PC-3 (cell line): Measurements from ENCODE around the gene AHNAK. TPM values are rescaled to one million over a fixed set of nuclear protein-coding genes. Genes with fewer than 3 reads are reported as not detected.

Experiments used
- ATAC-seq: fragments of 200-7000 bp; cut with Tn5 transposase; 2 replicates; pipeline ENCODE4 v1.9.1; 2020; ENCODE audit warnings: mild to moderate bottlenecking, moderate library complexity
- BruUV-seq: library from RNA; stranded (reverse); fragments of 400-500 nt; replicated peaks from 2 replicates; lab custom pipeline; 2021; lab: Mats Ljungman, UMichigan
- CTCF ChIA-PET: fragments of 300-600 bp; sonication (Branson Sonifier 250); formaldehyde crosslinking; loops from one replicate; lab custom pipeline; 2022; ENCODE audit warnings: antibody characterized with exemption; lab: Charles Lee
- POLR2A ChIA-PET: fragments of 300-600 bp; sonication (Branson Sonifier 250); formaldehyde crosslinking; loops from one replicate; lab custom pipeline; 2022; ENCODE audit warnings: antibody characterized with exemption; ENCODE audit not compliant: unreplicated experiment; lab: Charles Lee
- DNase-seq: peaks from one replicate; pipeline ENCODE4 v3.0.0-alpha.2; 2015
- H2AFZ ChIP-seq: fragments of 300-600 bp; sonication (generic); 2 replicates; pipeline ENCODE4 v1.6.0; 2016; ENCODE audit warnings: antibody characterized with exemption, low read length
- H3F3A ChIP-seq: fragments of 300-600 bp; sonication (generic); one replicate; pipeline ENCODE4 v1.6.0; 2017; ENCODE audit warnings: antibody characterized with exemption, low read length, control low read depth, mild to moderate bottlenecking; ENCODE audit not compliant: unreplicated experiment
- H3K27ac ChIP-seq: fragments of 300-600 bp; sonication (generic); 2 replicates; pipeline ENCODE4 v1.5.1; 2016; ENCODE audit warnings: mild to moderate bottlenecking, low read length
- H3K27me3 ChIP-seq: fragments of 300-600 bp; sonication (generic); 2 replicates; pipeline ENCODE4 v1.6.1; 2016; ENCODE audit warnings: low read length, mixed read lengths
- H3K36me3 ChIP-seq: fragments of 300-600 bp; sonication (generic); 2 replicates; pipeline ENCODE4 v1.6.1; 2016; ENCODE audit warnings: low read depth, mixed run types, low read length, mixed read lengths
- H3K4me1 ChIP-seq: fragments of 300-600 bp; sonication (generic); 2 replicates; pipeline ENCODE4 v1.5.1; 2016; ENCODE audit warnings: low read length; ENCODE audit not compliant: insufficient read depth
- H3K4me2 ChIP-seq: fragments of 300-600 bp; sonication (generic); 2 replicates; pipeline ENCODE4 v1.6.0; 2016; ENCODE audit warnings: low read length
- H3K4me3 ChIP-seq: fragments of 300-600 bp; sonication (generic); 2 replicates; pipeline ENCODE4 v1.5.1; 2016; ENCODE audit warnings: mild to moderate bottlenecking, low read length, mixed read lengths
- H3K79me2 ChIP-seq: fragments of 300-600 bp; sonication (generic); 2 replicates; pipeline ENCODE4 v1.6.1; 2017; ENCODE audit warnings: low read length, mixed read lengths
- H3K9ac ChIP-seq: fragments of 300-600 bp; sonication (generic); 2 replicates; pipeline ENCODE4 v1.6.0; 2016; ENCODE audit warnings: mild to moderate bottlenecking, low read length
- H3K9me2 ChIP-seq: fragments of 300-600 bp; sonication (generic); replicated peaks from 2 replicates; pipeline ENCODE4 v1.6.1; 2016; ENCODE audit warnings: mixed run types, low read length, mixed read lengths
- H3K9me3 ChIP-seq: fragments of 300-600 bp; sonication (generic); 2 replicates; pipeline ENCODE4 v1.6.1; 2016; ENCODE audit warnings: low read length, mixed read lengths
- H4K20me1 ChIP-seq: fragments of 300-600 bp; sonication (generic); 2 replicates; pipeline ENCODE4 v1.6.1; 2016; ENCODE audit warnings: low read length, mixed read lengths
- EZH2 ChIP-seq: fragments of 300-600 bp; sonication (generic); IDR thresholded peaks from one replicate; pipeline ENCODE4 v1.6.1; 2017; ENCODE audit warnings: antibody characterized with exemption, mild to moderate bottlenecking, low read length; ENCODE audit not compliant: unreplicated experiment
- EZH2phosphoT487 ChIP-seq: fragments of 300-600 bp; sonication (generic); IDR thresholded peaks from 2 replicates; pipeline ENCODE4 v1.6.1; 2018; ENCODE audit warnings: mild to moderate bottlenecking, antibody characterized with exemption, low read length, borderline replicate concordance
- intact Hi-C: fragments of 100-400 bp; cut with micrococcal nuclease; formaldehyde crosslinking; loops from 2 replicates; pipeline ENCODE4 v1.9.0; 2023
- total RNA-seq: library from RNA; depleted of rRNA; stranded (reverse); fragments of >200 nt; gene quantifications from 2 replicates; pipeline ENCODE4 v1.2.3, GENCODE V29; 2014
- TF ChIP-seq, protein P1 (sequence below): fragments of 300-600 bp; sonication (generic); conservative IDR thresholded peaks from 2 replicates; pipeline ENCODE4 v1.5.1; 2017; ENCODE audit warnings: antibody characterized with exemption, low read depth, mild to moderate bottlenecking, low read length

AHNAK gene
- total RNA-seq, 1 experiment from 2014 or later: 287 TPM

DNA sequence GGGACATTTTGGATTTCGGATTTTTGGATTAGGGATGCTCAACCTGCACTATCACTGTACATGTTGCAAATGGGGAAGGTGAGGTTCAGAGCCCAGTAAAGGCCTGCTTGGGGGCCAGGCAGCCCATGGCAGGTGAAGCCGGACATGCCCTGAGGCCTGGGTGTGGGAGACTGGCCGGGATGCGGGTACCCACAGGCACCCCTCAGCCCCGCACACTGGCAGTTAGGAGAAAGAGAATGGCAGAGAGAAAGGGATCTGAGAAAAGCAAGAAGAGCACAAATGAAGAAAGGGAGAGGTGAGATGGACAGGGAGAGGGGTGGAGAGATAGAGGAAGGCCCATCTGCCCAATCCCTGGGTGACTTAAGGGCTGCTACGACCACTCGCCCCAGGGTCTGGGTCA lies 75.0 kb downstream of the AHNAK start:
- ChIA-PET CTCF (no interaction called here), POLR2A (no interaction called here)
- no peaks in the 10 kb centered on the region for H4K20me1 ChIP-seq
- H3K27me3 ChIP-seq: no peaks in the 10 kb centered on the region
- ATAC-seq (no peak), DNase-seq (no peak)
- no peak overlapping the region for H3K4me3 ChIP-seq
- intact Hi-C loops: no loop called here
- H3K9ac ChIP-seq: peak overlapping the region; percentile 42; the same call in 1 of the 2 replicates
- no peaks in the 10 kb centered on the region for H3K36me3 ChIP-seq
- no peaks in the 10 kb centered on the region for H3K9me2 ChIP-seq
- no peak for TF ChIP-seq EZH2
- TF ChIP-seq, protein P1, sequence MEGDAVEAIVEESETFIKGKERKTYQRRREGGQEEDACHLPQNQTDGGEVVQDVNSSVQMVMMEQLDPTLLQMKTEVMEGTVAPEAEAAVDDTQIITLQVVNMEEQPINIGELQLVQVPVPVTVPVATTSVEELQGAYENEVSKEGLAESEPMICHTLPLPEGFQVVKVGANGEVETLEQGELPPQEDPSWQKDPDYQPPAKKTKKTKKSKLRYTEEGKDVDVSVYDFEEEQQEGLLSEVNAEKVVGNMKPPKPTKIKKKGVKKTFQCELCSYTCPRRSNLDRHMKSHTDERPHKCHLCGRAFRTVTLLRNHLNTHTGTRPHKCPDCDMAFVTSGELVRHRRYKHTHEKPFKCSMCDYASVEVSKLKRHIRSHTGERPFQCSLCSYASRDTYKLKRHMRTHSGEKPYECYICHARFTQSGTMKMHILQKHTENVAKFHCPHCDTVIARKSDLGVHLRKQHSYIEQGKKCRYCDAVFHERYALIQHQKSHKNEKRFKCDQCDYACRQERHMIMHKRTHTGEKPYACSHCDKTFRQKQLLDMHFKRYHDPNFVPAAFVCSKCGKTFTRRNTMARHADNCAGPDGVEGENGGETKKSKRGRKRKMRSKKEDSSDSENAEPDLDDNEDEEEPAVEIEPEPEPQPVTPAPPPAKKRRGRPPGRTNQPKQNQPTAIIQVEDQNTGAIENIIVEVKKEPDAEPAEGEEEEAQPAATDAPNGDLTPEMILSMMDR: no peak
- no peak for TF ChIP-seq EZH2phosphoT487
- H3K4me2 ChIP-seq: peak overlapping the region; percentile 56
- H3K79me2 ChIP-seq: no peaks in the 10 kb centered on the region
- peaks cover 18% of the 10 kb centered on the region for H3K4me1 ChIP-seq
- peak overlapping the region; percentile 90 for H3K27ac ChIP-seq
- H2AFZ ChIP-seq: no peak overlapping the region
- no peaks in the 10 kb centered on the region for H3K9me3 ChIP-seq
- H3F3A ChIP-seq: no peaks in the 10 kb centered on the region
- BruUV-seq: no TSS peak

DNA sequence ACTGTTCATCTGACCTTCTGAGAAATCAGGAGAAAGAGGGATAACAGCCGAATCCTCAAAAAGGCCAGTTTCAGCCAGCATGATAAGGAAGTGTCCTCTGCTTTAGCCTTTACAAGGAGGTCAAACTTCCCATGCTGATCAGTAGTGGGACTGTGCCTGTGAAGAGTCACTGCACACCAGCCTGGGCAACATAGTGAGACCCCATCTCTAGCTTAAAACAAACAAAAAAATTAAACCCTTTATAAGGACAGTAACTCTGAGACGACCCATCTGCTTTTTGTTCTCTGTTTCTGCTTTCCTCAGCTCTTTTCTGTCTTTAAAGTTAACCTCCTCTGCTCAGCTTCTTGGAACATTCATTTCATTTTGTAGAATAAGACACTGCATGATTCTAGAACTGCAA lies 78.0 kb downstream of the AHNAK start:
- BruUV-seq: no TSS peak
- ATAC-seq (no peak), DNase-seq (no peak)
- H4K20me1 ChIP-seq: no peaks in the 10 kb centered on the region
- no peak overlapping the region for H3K4me2 ChIP-seq
- intact Hi-C loops: no loop called here
- H3F3A ChIP-seq: no peaks in the 10 kb centered on the region
- H2AFZ ChIP-seq: no peak overlapping the region
- H3K4me3 ChIP-seq: no peak overlapping the region
- no peak overlapping the region for H3K27ac ChIP-seq
- ChIA-PET POLR2A (no interaction called here), CTCF (no interaction called here)
- H3K9ac ChIP-seq: no peak overlapping the region
- no peaks in the 10 kb centered on the region for H3K36me3 ChIP-seq
- H3K9me2 ChIP-seq: no peaks in the 10 kb centered on the region
- H3K9me3 ChIP-seq: no peaks in the 10 kb centered on the region
- H3K4me1 ChIP-seq: peaks cover 18% of the 10 kb centered on the region
- no peaks in the 10 kb centered on the region for H3K27me3 ChIP-seq
- TF ChIP-seq EZH2phosphoT487 (no peak), EZH2 (no peak)
- TF ChIP-seq, protein P1: no peak
- H3K79me2 ChIP-seq: no peaks in the 10 kb centered on the region

DNA sequence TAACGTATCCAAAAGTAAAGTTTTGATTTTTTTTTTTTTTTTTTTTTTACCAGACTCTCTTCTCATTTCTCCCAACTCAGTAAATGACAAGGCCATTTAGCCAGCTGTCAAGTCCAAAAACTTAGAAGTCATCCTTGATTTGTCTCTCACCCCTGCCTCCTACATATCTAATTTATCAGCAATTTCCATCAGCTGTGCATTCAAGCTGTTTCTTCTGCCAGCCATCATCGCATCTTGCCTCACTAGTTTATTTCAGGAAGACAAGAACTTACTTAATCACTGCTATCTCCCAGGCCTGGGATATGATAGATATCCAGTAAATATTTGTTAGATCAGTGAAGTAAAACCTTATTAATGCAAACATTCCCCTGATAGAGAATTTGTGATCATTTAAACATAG lies 80.2 kb downstream of the AHNAK start:
- H3K9me3 ChIP-seq: no peaks in the 10 kb centered on the region
- H3F3A ChIP-seq: no peaks in the 10 kb centered on the region
- H3K4me1 ChIP-seq: peaks cover 13% of the 10 kb centered on the region
- no peaks in the 10 kb centered on the region for H3K79me2 ChIP-seq
- intact Hi-C loops: no loop called here
- H3K4me3 ChIP-seq: no peak overlapping the region
- no peaks in the 10 kb centered on the region for H3K9me2 ChIP-seq
- CTCF ChIA-PET: interaction anchor here (0.6 kb wide), 1 partner anchor 156 kb away, joined by 3 read pairs; no protein-coding TSS in a partner anchor
- no peaks in the 10 kb centered on the region for H3K27me3 ChIP-seq
- no peak overlapping the region for H3K27ac ChIP-seq
- BruUV-seq: no TSS peak
- no peak overlapping the region for H2AFZ ChIP-seq
- ATAC-seq: no peak
- no peaks in the 10 kb centered on the region for H3K36me3 ChIP-seq
- no peak overlapping the region for H3K9ac ChIP-seq
- no peak for DNase-seq
- no peak for TF ChIP-seq EZH2
- POLR2A ChIA-PET: no interaction called here
- no peak overlapping the region for H3K4me2 ChIP-seq
- H4K20me1 ChIP-seq: no peaks in the 10 kb centered on the region
